Large intestine (tissue), 3 donors: ENCODE data around the gene BMP4. TPM values are rescaled to one million over a fixed set of nuclear protein-coding genes. Genes with fewer than 3 reads are reported as not detected.

Source experiments
- DNase-seq, 2 donors: peaks; one replicate each; pipeline versions ENCODE4 v3.0.0 to v3.0.0-alpha.2; 2013
- H3K27ac ChIP-seq: one replicate; pipeline ENCODE4 v1.5.1; 2013; ENCODE audit warnings: low read length
- H3K27me3 ChIP-seq: 2 replicates; pipeline ENCODE4 v1.6.1; 2013; ENCODE audit warnings: low read length; ENCODE audit not compliant: control insufficient read depth, insufficient read depth
- H3K36me3 ChIP-seq: 2 replicates; pipeline ENCODE4 v1.6.1; 2013; ENCODE audit warnings: low read length; ENCODE audit not compliant: control insufficient read depth, insufficient read depth
- H3K4me1 ChIP-seq: one replicate; pipeline ENCODE4 v1.6.1; 2013; ENCODE audit warnings: low read length; ENCODE audit not compliant: control insufficient read depth, insufficient read depth
- H3K4me3 ChIP-seq: one replicate; pipeline ENCODE4 v1.5.1; 2013; ENCODE audit warnings: low read length
- H3K9me3 ChIP-seq: one replicate; pipeline ENCODE4 v1.6.1; 2013; ENCODE audit warnings: mild to moderate bottlenecking, low read depth, low read length, moderate library complexity; ENCODE audit not compliant: control insufficient read depth
- WGBS: methylation state at CpG from one replicate; pipeline ENCODE4 v1.1.5; 2013; ENCODE audit warnings: low lambda C conversion rate; ENCODE audit not compliant: insufficient coverage; 5-methylcytosine and 5-hydroxymethylcytosine counted together
- polyA plus RNA-seq: library from polyadenylated mRNA; unstranded; fragments of 120-200 nt; gene quantifications from one replicate; pipeline ENCODE4 v1.2.1, GENCODE V29; 2013

Gene BMP4
- polyA plus RNA-seq, 1 donor = 40.0 TPM

DNA sequence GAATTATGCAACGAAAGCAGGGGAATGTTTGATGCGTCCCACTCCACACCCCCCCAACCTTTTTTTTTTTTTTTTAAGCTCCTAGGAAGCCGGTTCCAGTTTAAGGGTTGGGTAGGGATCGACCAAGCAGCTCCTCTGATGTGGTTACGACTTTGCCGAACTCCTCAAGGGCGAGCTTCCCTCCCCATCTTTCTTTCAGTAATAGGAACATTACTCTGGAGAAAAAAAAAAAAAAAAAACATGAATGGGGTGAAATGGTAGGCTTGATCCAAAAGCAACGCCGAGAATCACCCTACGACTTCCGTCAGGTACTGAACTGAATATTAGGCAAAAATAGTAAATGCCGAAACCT lies 9.6 kb downstream of the BMP4 start:
- 80% methylated on average over 3 of the region's 12 CpGs for WGBS
- H3K9me3 ChIP-seq = no peaks in the 10 kb centered on the region
- peaks cover 28% of the 10 kb centered on the region for H3K36me3 ChIP-seq
- no peaks in the 10 kb centered on the region for H3K27me3 ChIP-seq
- H3K4me3 ChIP-seq = peak overlapping the region; percentile 46
- DNase-seq = no peak
- no peak overlapping the region for H3K27ac ChIP-seq
- peaks cover 20% of the 10 kb centered on the region for H3K4me1 ChIP-seq

GRCh38 chr14:53946404-53947093 lies 10.1 kb downstream of the BMP4 start:
- peak in 1 of 2 donors; percentile 57 for DNase-seq
- Histone ChIP-seq H3K4me3 (peak overlapping the region; percentile 46), H3K36me3 (peaks cover 23% of the 10 kb centered on the region), H3K27ac (no peak overlapping the region), H3K4me1 (peaks cover 15% of the 10 kb centered on the region), H3K9me3 (no peaks in the 10 kb centered on the region), H3K27me3 (no peaks in the 10 kb centered on the region)
- no CpG with 5 or more reads among the region's 63 CpGs for WGBS

DNA sequence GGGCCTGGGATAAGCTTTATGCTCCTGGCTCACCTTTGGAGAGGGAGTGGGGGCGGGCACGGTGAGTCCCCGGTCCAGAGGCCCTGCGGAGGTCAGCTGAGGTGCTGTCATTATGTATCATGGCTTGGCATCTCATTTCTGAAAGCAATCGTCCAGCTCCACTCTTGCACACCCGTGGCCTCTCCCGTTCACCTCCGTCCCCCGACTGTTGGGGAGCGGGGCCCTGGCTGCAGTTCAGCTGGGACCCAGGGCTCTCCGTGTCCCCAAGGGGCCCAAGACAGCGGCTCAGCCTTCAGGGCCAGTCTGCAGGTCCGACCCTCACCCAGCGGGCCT lies 10.6 kb downstream of the BMP4 start:
- Histone ChIP-seq H3K36me3 (peaks cover 18% of the 10 kb centered on the region), H3K27ac (no peak overlapping the region), H3K4me3 (peak overlapping the region; percentile 41), H3K4me1 (peaks cover 14% of the 10 kb centered on the region), H3K27me3 (no peaks in the 10 kb centered on the region), H3K9me3 (no peaks in the 10 kb centered on the region)
- no peak for DNase-seq
- no CpG with 5 or more reads among the region's 14 CpGs for WGBS

DNA sequence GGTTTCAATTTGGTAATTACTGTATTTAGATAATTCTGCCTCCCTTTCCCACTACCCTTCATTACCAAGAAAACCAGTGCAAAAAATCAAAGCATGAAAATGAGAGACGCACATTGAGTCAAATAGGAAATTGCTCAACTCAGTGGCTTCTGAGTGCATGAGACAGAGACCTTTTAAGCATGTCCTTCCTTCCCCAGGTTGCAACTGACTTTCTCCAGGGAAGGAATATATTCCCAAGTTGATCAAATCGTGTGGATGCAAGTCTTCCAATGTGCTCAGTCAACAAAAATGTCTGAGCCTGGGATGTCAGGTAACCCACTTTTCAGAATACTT lies 12.9 kb downstream of the BMP4 start:
- no CpG with 5 or more reads among the region's 2 CpGs for WGBS
- Histone ChIP-seq H3K27ac (peak overlapping the region; percentile 14), H3K4me1 (peaks cover 10% of the 10 kb centered on the region), H3K4me3 (no peak overlapping the region), H3K27me3 (no peaks in the 10 kb centered on the region), H3K36me3 (no peaks in the 10 kb centered on the region), H3K9me3 (no peaks in the 10 kb centered on the region)
- DNase-seq = no peak

GRCh38 chr14:53942970-53943750 lies 13.5 kb downstream of the BMP4 start:
- H3K4me1 ChIP-seq = peaks cover 10% of the 10 kb centered on the region
- peak overlapping the region; percentile 14 for H3K27ac ChIP-seq
- no peaks in the 10 kb centered on the region for H3K9me3 ChIP-seq
- no peaks in the 10 kb centered on the region for H3K36me3 ChIP-seq
- peak in 1 of 2 donors; percentile 42 for DNase-seq
- no peaks in the 10 kb centered on the region for H3K27me3 ChIP-seq
- 52% methylated on average over 2 of the region's 8 CpGs for WGBS
- H3K4me3 ChIP-seq = no peak overlapping the region

DNA sequence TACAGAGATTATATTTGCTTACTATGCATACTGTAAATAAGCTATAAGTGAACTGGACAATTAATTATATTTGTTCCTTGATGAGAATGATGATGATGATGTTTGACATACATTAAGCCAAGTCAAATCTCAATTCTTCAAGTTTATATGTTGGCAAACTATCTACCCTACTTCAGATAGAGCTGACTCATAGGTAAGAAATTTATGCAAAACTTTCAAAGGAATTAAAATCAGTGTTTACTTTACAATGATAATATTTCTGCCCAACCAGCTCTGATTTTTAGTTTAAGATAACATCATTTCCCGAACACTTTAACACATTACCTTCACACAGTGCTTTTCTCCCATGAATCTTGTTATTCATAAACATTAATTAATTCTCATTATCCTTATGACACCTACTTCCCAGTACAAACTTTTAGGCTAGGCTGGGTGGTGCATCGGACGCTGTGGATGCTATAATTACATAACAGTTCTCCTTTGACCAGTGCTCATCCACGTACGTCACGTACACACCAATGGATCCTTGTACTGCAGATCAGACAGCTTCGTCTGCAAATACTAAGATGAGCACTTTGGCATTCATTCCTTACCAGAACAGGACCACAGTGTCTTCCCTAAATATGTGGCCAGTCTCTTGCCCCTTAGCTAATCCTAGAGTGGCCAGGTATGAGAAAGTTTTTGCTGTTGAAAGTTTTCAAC lies 18.3 kb downstream of the BMP4 start:
- Histone ChIP-seq H3K4me1 (peaks cover 3% of the 10 kb centered on the region), H3K4me3 (no peak overlapping the region), H3K27ac (peak overlapping the region; percentile 20), H3K9me3 (no peaks in the 10 kb centered on the region), H3K36me3 (no peaks in the 10 kb centered on the region), H3K27me3 (no peaks in the 10 kb centered on the region)
- peak in 1 of 2 donors; percentile 64 for DNase-seq
- no CpG with 5 or more reads among the region's 7 CpGs for WGBS

DNA sequence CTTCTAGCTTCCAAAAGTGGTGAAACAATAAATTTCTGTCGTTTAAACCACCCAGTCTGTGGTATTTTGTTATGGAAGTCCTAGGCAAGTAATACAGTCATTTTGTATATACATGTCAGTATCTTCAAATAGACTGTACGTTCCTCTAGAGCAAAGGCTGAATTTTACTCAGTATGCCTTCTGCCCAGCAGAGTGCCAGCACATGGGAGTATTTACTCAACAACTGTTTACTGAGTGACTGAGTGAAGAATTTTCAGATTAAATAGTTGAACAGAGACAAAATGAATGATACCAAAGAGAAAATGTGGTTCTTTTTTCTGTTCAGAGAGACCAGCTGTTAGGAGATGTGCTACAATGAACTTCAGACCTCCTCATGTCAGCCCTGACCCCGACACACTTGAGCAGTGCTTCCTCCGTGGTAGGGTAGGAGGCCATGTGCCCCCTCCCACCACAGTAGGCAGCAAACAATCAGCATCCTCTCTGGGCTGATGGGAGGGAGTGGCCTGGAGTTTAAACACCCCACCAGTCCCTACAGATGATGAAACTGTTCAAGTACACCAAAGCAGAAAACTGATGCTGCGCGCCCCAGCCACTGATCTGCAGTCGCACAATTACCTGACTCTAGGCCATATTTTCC lies 21.7 kb downstream of the BMP4 start:
- Histone ChIP-seq H3K4me1 (no peaks in the 10 kb centered on the region), H3K27me3 (no peaks in the 10 kb centered on the region), H3K4me3 (no peak overlapping the region), H3K9me3 (no peaks in the 10 kb centered on the region), H3K36me3 (no peaks in the 10 kb centered on the region), H3K27ac (no peak overlapping the region)
- no peak for DNase-seq
- WGBS = 80% methylated on average over 1 of the region's 7 CpGs

DNA sequence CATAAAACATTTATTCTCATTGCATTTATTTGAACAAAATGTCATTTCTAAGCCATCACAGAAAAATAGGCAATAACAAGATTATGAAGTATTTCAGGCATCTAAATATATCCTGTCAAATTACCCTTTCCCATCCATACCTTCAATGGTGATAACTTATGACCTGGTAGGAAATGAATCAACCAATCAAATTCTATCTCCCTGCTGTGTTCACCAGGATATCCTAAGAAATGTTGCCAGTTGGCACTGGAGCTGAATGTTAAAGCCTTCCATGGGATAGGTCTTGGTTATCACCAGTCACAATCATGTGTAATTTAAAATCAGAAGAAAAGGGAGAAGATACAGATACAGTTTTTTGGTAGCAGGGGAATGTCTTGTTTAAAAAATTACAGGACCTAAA lies 23.7 kb downstream of the BMP4 start:
- Histone ChIP-seq H3K27ac (no peak overlapping the region), H3K4me3 (no peak overlapping the region), H3K9me3 (no peaks in the 10 kb centered on the region), H3K4me1 (no peaks in the 10 kb centered on the region), H3K36me3 (no peaks in the 10 kb centered on the region), H3K27me3 (no peaks in the 10 kb centered on the region)
- DNase-seq = no peak

DNA sequence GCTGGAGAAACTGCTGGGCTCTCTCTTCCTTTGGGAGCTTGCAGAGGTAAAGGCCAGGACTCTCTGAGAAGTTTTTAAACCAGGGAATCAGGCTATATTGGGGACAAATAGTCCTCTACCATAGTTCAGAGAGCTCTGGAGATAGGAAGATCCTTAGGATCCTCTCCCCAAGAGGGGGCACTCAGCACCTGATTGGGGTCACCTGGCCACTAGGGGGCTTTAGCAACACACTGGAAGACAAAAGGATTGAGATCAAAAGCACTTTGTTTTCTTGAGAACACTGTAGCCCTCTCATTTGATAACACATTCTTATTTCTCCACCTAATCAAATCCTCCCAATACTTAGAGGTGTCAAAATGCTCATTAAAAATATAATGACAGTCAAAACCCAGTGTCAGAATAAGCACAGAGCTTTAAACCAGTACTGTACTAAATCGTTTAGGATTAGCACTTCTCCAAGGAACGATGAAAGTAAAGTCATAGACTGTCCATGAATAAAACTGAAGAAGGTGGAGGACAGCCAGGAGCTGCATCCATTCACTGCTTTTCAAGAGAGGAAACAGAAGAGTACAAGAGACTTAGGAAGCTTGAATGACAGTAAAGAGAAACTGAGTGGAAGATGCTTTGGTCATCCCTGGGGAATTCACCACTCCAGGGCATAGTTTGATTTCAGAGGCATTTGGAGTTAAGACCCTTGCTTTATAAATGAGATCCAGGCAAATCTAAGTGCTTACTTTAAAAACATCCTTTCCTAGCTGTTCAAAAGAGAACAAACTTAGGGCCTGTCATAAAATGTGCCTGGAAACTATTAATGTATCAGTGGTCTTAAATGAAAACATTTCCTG lies 26.5 kb downstream of the BMP4 start:
- no peaks in the 10 kb centered on the region for H3K27me3 ChIP-seq
- WGBS = no CpG with 5 or more reads among the region's 2 CpGs
- H3K27ac ChIP-seq = no peak overlapping the region
- H3K4me1 ChIP-seq = peaks cover 4% of the 10 kb centered on the region
- no peaks in the 10 kb centered on the region for H3K36me3 ChIP-seq
- H3K4me3 ChIP-seq = no peak overlapping the region
- H3K9me3 ChIP-seq = no peaks in the 10 kb centered on the region
- peak; percentile 28 to 49 for DNase-seq

- H3K4me3 ChIP-seq = no peak overlapping the region
- H3K4me1 ChIP-seq = peaks cover 6% of the 10 kb centered on the region
- DNase-seq = no peak
- H3K9me3 ChIP-seq = no peaks in the 10 kb centered on the region
- 94% methylated on average over 2 of the region's 5 CpGs for WGBS
- no peaks in the 10 kb centered on the region for H3K36me3 ChIP-seq
- H3K27ac ChIP-seq = no peak overlapping the region
- no peaks in the 10 kb centered on the region for H3K27me3 ChIP-seq
Measured at GRCh38 chr14:53927171-53927570, 29.5 kb downstream of the BMP4 start.
